Fibroblast of lung (primary cell): ENCODE data around the gene PEX10. TPM values are rescaled to one million over a fixed set of nuclear protein-coding genes. Genes with fewer than 3 reads are reported as not detected.
"Not testable (repeated sequence)": the region's sequence is repeated elsewhere in the genome, so short reads cannot be mapped to it uniquely, and the experiment has no call there.

Source experiments
- DNase-seq, 2 donors: peaks; one replicate each; pipeline versions ENCODE4 v3.0.0 to v3.0.0-alpha.2; 2010; ENCODE audit warnings: low read depth in 2 of 2
- H2AFZ ChIP-seq: 2 replicates; pipeline ENCODE4 v1.5.1; 2012; ENCODE audit warnings: low read length, control low read depth, inconsistent platforms
- H3K27ac ChIP-seq: 2 replicates; pipeline ENCODE4 v1.5.1; 2011; ENCODE audit warnings: low read length, control low read depth; ENCODE audit not compliant: insufficient read depth
- H3K27me3 ChIP-seq: 2 replicates; pipeline ENCODE4 v1.5.1; 2011; ENCODE audit warnings: mild to moderate bottlenecking, low read length; ENCODE audit not compliant: control insufficient read depth, insufficient read depth
- H3K36me3 ChIP-seq: 2 replicates; pipeline ENCODE4 v1.5.1; 2011; ENCODE audit warnings: low read length; ENCODE audit not compliant: control insufficient read depth, insufficient read depth
- H3K4me1 ChIP-seq: 2 replicates; pipeline ENCODE4 v1.5.1; 2011; ENCODE audit warnings: low read length; ENCODE audit not compliant: control insufficient read depth, insufficient read depth; ENCODE audit errors: extremely low read depth
- H3K4me2 ChIP-seq: 2 replicates; pipeline ENCODE4 v1.5.1; 2011; ENCODE audit warnings: low read length, control low read depth; ENCODE audit not compliant: insufficient read depth; ENCODE audit errors: extremely low read depth
- H3K4me3 ChIP-seq, 4 experiments: fragments of 200-600 bp in 1 of 4; sonication (generic) in 1 of 4; replicated peaks in 1 of 4; 2 replicates each; pipeline ENCODE4 v1.5.1; 2011 to 2016; ENCODE audit warnings: low read length in 4 of 4, low read depth in 3 of 4, mild to moderate bottlenecking in 3 of 4, control low read depth in 2 of 4, inconsistent platforms in 1 of 4, mixed read lengths in 1 of 4; ENCODE audit not compliant: insufficient read depth in 1 of 4; ENCODE audit errors: control extremely low read depth in 1 of 4
- H3K79me2 ChIP-seq: 2 replicates; pipeline ENCODE4 v1.5.1; 2012; ENCODE audit warnings: mild to moderate bottlenecking, low read length, inconsistent platforms; ENCODE audit not compliant: control insufficient read depth, insufficient read depth
- H3K9ac ChIP-seq: 2 replicates; pipeline ENCODE4 v1.5.1; 2011; ENCODE audit warnings: mild to moderate bottlenecking, low read length, control low read depth; ENCODE audit not compliant: insufficient read depth
- H3K9me3 ChIP-seq: 2 replicates; pipeline ENCODE4 v1.5.1; 2012; ENCODE audit warnings: low read depth, low read length; ENCODE audit not compliant: control insufficient read depth, insufficient read depth
- H4K20me1 ChIP-seq: 2 replicates; pipeline ENCODE4 v1.5.1; 2011; ENCODE audit warnings: low read length; ENCODE audit not compliant: control insufficient read depth, insufficient read depth; ENCODE audit errors: extremely low read depth
- EZH2 ChIP-seq: IDR thresholded peaks from 2 replicates; pipeline ENCODE4 v1.5.1; 2012; ENCODE audit warnings: low read length, control low read depth, mild to moderate bottlenecking; ENCODE audit errors: missing control alignments
- polyA plus RNA-seq, 2 donors: library from polyadenylated mRNA; depleted of rRNA in 1 of 2; stranded (reverse) in 1 of 2; unstranded in 1 of 2; fragments of >200 nt; gene quantifications; 2 replicates each; pipeline ENCODE4 v1.2.1, GENCODE V29; 2011 to 2012; ENCODE audit warnings: missing spikeins in 1 of 2
- total RNA-seq: library from RNA; depleted of rRNA; stranded (reverse); fragments of >200 nt; gene quantifications from 2 replicates; pipeline ENCODE4 v1.2.1, GENCODE V29; 2014
- TF ChIP-seq, protein P1 (sequence below), 2 donors: IDR thresholded peaks in 1 of 2; conservative IDR thresholded peaks in 1 of 2; 1 replicate in 1 of 2; 2 replicates in 1 of 2; pipeline ENCODE4 v1.5.1; 2011 to 2012; ENCODE audit warnings: low read length in 2 of 2, control low read depth in 1 of 2, inconsistent platforms in 1 of 2, low read depth in 1 of 2, mild to moderate bottlenecking in 1 of 2

Gene PEX10
- total and polyA plus RNA-seq, 2 donors (not counting 1 experiment from before 2014, with no cell fraction given) = 15.4 to 33.4 TPM

- Histone ChIP-seq H3K4me1 (no peaks in the 10 kb centered on the region), H3K27ac (no peak overlapping the region), H3K9me3 (no peaks in the 10 kb centered on the region), H3K27me3 (peaks cover 16% of the 10 kb centered on the region), H3K79me2 (no peaks in the 10 kb centered on the region), H4K20me1 (no peaks in the 10 kb centered on the region), H3K4me2 (no peak overlapping the region), H3K4me3 (no peak overlapping the region), H3K36me3 (no peaks in the 10 kb centered on the region), H2AFZ (no peak overlapping the region), H3K9ac (no peak overlapping the region)
- peak; percentile 33 to 92 for DNase-seq
- no peak for TF ChIP-seq EZH2
- TF ChIP-seq, protein P1, sequence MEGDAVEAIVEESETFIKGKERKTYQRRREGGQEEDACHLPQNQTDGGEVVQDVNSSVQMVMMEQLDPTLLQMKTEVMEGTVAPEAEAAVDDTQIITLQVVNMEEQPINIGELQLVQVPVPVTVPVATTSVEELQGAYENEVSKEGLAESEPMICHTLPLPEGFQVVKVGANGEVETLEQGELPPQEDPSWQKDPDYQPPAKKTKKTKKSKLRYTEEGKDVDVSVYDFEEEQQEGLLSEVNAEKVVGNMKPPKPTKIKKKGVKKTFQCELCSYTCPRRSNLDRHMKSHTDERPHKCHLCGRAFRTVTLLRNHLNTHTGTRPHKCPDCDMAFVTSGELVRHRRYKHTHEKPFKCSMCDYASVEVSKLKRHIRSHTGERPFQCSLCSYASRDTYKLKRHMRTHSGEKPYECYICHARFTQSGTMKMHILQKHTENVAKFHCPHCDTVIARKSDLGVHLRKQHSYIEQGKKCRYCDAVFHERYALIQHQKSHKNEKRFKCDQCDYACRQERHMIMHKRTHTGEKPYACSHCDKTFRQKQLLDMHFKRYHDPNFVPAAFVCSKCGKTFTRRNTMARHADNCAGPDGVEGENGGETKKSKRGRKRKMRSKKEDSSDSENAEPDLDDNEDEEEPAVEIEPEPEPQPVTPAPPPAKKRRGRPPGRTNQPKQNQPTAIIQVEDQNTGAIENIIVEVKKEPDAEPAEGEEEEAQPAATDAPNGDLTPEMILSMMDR (conservative IDR thresholded peaks at IDR 0.05 in 1 of 2, IDR thresholded peaks at IDR 0.05 in 1 of 2; ENCODE audit: low read depth in 1 of 2, low read length in 2 of 2) = peak; percentile 13 to 53
Measured at GRCh38 chr1:2459757-2460156, 47.4 kb upstream of the PEX10 start.

GRCh38 chr1:2459102-2459753 is 46.9 kb upstream of the PEX10 start:
- not testable (repeated sequence) for H3K79me2 ChIP-seq, H3K9ac ChIP-seq, H3K27ac ChIP-seq, H3K9me3 ChIP-seq, H4K20me1 ChIP-seq, H2AFZ ChIP-seq, H3K4me3 ChIP-seq, H3K4me1 ChIP-seq, H3K4me2 ChIP-seq, DNase-seq, H3K36me3 ChIP-seq
- H3K27me3 ChIP-seq = peaks cover 13% of the 10 kb centered on the region

DNA sequence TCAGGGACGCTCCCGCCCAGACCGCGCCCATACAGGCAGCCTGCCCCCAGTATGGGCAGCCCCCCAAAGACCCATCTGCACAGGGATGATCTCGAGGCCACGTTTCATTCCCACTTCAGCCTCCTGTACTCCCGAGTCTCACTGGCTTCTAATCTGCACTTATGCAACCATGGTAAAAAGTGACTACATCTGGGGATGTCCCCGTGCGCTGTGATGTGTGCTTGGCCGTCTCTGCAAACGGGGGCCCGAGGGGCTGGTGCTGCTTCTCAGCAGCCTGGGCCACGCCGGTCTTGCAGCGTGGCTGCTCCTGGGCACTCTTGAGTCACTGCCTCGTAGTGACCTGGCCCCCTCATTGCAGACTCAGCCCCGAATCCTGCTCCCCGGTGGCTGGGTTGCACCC is 46.3 kb upstream of the PEX10 start:
- H4K20me1 ChIP-seq = no peaks in the 10 kb centered on the region
- no peaks in the 10 kb centered on the region for H3K4me1 ChIP-seq
- no peaks in the 10 kb centered on the region for H3K79me2 ChIP-seq
- no peak overlapping the region for H3K9ac ChIP-seq
- no peak overlapping the region for H2AFZ ChIP-seq
- no peak for DNase-seq
- no peak overlapping the region for H3K4me2 ChIP-seq
- H3K27ac ChIP-seq = no peak overlapping the region
- no peaks in the 10 kb centered on the region for H3K9me3 ChIP-seq
- H3K36me3 ChIP-seq = no peaks in the 10 kb centered on the region
- peaks cover 10% of the 10 kb centered on the region for H3K27me3 ChIP-seq
- no peak for TF ChIP-seq EZH2
- no peak overlapping the region for H3K4me3 ChIP-seq

- H3K79me2 ChIP-seq = no peaks in the 10 kb centered on the region
- no peak overlapping the region for H3K9ac ChIP-seq
- H3K4me1 ChIP-seq = peaks cover 2% of the 10 kb centered on the region
- no peaks in the 10 kb centered on the region for H3K36me3 ChIP-seq
- peaks cover 6% of the 10 kb centered on the region for H3K27me3 ChIP-seq
- DNase-seq = no peak
- no peaks in the 10 kb centered on the region for H3K9me3 ChIP-seq
- TF ChIP-seq, protein P1 (conservative IDR thresholded peaks at IDR 0.05 in 1 of 2, IDR thresholded peaks at IDR 0.05 in 1 of 2; ENCODE audit: low read depth in 1 of 2, low read length in 2 of 2) = no peak
- TF ChIP-seq EZH2 = no peak
- H3K27ac ChIP-seq = no peak overlapping the region
- no peaks in the 10 kb centered on the region for H4K20me1 ChIP-seq
- H2AFZ ChIP-seq = no peak overlapping the region
- no peak overlapping the region for H3K4me2 ChIP-seq
- no peak overlapping the region for H3K4me3 ChIP-seq
Measured at GRCh38 chr1:2457444-2457843, 45.1 kb upstream of the PEX10 start.
